ENCODE measurements around the gene ATP7A. TPM values are rescaled to one million over a fixed set of nuclear protein-coding genes. Genes with fewer than 3 reads are reported as not detected.
"Not testable (repeated sequence)": the region's sequence is repeated elsewhere in the genome, so short reads cannot be mapped to it uniquely, and the experiment has no call there.

ATP7A gene
- total RNA-seq, 2 experiments from 2014 or later, result 12.6 to 13.3 TPM

DNA sequence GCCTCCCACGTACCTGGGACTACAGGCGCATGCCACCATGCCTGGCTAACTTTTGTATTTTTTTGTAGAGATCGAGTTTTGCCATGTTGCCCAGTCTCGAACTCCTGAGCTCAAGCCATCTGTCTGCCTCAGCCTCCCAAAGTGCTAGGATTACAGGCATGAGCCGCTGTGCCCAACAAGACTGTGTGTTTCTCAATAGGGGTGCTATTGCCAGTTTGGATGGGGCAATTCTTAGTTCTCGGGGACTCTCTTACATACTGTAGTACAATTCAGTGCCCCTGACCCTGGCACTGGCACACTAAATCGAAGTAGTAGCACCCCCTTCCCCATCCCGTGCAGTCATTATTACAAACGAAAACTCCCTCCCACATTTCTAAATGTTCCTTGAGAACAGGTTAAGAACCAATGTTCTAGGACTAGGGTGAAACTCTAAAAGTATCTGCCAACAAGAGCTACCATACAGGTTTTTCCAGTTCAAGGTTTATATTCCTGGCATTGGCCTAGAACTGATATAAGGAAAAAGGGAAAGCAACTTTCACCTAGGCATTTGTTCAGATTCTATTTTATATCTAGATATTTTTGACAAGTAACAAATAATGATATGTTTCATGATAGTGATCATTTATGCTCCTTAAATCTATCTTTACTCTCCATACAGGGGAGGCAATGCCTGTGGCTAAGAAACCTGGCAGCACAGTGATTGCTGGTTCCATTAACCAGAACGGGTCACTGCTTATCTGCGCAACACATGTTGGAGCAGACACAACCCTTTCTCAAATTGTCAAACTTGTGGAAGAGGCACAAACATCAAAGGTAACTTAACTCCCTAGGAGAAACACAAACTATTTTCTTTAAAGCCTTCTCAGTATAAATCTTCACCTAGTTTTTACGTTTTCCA lies 109.3 kb downstream of the ATP7A start:
- Mint-ChIP-seq H3K36me3 (ENCODE audit: low read depth) (peaks cover 10% of the 10 kb centered on the region), H3K27me3 (no peaks in the 10 kb centered on the region), H3K4me1 (no peaks in the 10 kb centered on the region), H3K27ac (no peak overlapping the region), H3K4me3 (no peak overlapping the region), H3K9me3 (no peaks in the 10 kb centered on the region)
- POLR2A ChIA-PET, result no interaction called here
- no peak for DNase-seq
- CTCF ChIA-PET, result no interaction called here

DNA sequence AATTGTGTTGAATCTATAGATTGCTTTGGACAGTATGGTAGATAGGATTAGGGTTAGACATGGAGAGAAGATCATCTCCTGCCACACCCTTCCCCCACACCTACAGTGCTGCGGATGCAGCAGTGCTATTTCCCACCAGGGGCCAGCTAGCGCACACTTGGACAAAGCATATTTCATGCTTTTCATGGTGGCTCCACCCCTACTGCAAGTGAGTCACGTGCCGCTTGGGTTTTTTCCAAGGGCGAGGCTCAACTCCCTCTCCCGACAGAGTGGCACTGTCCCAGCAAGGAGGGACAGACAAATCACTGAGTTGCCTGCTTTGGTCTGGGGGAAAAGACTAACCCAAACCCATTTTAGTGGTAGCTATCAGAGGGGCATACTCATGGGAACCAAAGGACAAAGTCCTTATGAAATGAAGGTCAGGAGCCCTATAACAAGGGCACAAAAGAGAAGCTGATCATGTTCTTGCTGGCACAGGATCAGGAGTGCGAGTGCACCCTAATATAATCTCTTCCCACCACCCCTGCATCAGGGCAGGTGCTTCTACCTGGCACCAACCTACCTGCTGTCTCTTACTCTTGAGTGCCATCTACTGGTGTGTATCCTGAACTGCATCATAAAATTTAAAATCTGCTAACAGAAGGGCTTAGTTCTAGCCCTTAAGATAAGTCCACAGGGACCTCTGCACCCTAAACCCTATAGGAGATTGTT lies 114.0 kb downstream of the ATP7A start:
- CTCF ChIA-PET, result interaction anchor here (0.7 to 2.9 kb wide), 9 partner anchors 9 to 151 kb away, joined by 3 to 16 read pairs (median 4); partner anchors contain the start of genes ATP7A and COX7B
- Mint-ChIP-seq H3K27ac (no peak overlapping the region), H3K4me1 (no peaks in the 10 kb centered on the region), H3K4me3 (no peak overlapping the region), H3K9me3 (no peaks in the 10 kb centered on the region), H3K27me3 (no peaks in the 10 kb centered on the region), H3K36me3 (ENCODE audit: low read depth) (no peaks in the 10 kb centered on the region)
- POLR2A ChIA-PET, result interaction anchor here (0.9 to 1.3 kb wide), 2 partner anchors 114 to 125 kb away, joined by 3 to 6 read pairs; partner anchors contain the start of genes ATP7A and COX7B
- peak; percentile 16 for DNase-seq

DNA sequence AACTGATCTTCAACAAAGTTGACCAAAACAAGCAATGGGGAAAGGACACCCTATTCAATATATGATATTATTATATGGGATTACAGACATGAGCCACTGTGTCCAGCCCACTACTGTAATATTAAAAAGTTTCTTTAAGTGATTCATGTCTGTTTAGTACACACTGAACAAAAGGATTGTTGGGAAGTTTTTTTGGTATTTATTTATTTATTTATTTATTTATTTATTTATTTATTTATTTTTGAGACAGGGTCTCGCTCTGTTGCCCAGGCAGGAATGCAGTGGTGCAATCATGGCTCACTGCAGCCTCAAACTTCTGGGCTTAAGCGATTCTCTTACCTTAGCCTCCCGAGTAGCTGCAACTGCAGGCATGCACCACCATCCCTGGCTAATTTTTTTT lies 117.3 kb downstream of the ATP7A start:
- POLR2A ChIA-PET, result no interaction called here
- DNase-seq, result no peak
- H3K36me3 Mint-ChIP-seq (ENCODE audit: low read depth), result peaks cover 3% of the 10 kb centered on the region
- H3K4me1 Mint-ChIP-seq, result no peaks in the 10 kb centered on the region
- CTCF ChIA-PET, result no interaction called here
- H3K4me3 Mint-ChIP-seq, result no peak overlapping the region
- H3K9me3 Mint-ChIP-seq, result no peaks in the 10 kb centered on the region
- H3K27ac Mint-ChIP-seq, result no peak overlapping the region
- no peaks in the 10 kb centered on the region for H3K27me3 Mint-ChIP-seq

DNA sequence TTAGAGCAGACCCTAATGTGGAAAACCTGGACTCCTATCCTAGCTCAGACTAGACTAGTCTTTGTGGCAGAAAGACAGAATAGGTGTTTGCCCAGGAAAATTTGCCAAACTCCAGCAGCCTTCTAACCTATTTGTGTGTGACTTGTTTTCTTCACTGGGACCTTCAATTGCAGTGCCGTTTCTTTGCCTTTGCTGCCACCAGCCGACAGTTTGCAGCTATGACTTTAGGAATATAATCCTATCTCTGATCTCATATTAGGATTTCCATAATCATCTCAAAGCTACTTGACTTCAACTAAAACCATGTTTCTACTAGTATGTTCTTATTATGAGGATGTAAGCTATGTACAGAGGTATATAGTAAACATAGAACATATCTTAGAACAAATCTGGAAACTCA lies 119.2 kb downstream of the ATP7A start:
- Mint-ChIP-seq H3K36me3 (ENCODE audit: low read depth) (peaks cover 3% of the 10 kb centered on the region), H3K4me1 (no peaks in the 10 kb centered on the region), H3K27ac (no peak overlapping the region), H3K27me3 (no peaks in the 10 kb centered on the region), H3K4me3 (no peak overlapping the region), H3K9me3 (no peaks in the 10 kb centered on the region)
- CTCF ChIA-PET, result interaction anchor here (1.7 kb wide), 1 partner anchor 8 kb away, joined by 3 read pairs; no protein-coding TSS in a partner anchor
- POLR2A ChIA-PET, result no interaction called here
- peak; percentile 16 for DNase-seq

DNA sequence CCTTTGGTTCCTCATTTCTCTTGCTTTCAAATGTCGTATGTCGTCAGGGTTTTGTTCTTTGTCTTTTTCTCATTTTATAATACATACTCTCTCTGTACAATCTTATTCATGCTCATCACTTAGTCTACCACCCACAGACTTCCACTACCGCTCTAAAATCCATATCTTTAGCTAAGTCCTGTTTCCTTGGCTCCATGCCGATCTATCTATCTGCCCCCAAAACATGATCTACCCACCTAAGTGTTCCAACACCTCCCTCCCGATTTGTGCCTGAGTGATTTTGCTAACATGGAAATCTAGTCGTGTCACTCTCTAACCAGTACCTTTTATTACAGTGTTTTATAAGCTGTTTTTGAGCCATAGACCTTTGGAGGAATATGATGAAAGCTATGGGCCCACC lies 124.6 kb downstream of the ATP7A start:
- Mint-ChIP-seq H3K27me3 (no peaks in the 10 kb centered on the region), H3K9me3 (no peaks in the 10 kb centered on the region), H3K36me3 (ENCODE audit: low read depth) (peaks cover 13% of the 10 kb centered on the region), H3K4me1 (no peaks in the 10 kb centered on the region), H3K27ac (no peak overlapping the region), H3K4me3 (no peak overlapping the region)
- CTCF ChIA-PET, result no interaction called here
- POLR2A ChIA-PET, result no interaction called here
- no peak for DNase-seq

DNA sequence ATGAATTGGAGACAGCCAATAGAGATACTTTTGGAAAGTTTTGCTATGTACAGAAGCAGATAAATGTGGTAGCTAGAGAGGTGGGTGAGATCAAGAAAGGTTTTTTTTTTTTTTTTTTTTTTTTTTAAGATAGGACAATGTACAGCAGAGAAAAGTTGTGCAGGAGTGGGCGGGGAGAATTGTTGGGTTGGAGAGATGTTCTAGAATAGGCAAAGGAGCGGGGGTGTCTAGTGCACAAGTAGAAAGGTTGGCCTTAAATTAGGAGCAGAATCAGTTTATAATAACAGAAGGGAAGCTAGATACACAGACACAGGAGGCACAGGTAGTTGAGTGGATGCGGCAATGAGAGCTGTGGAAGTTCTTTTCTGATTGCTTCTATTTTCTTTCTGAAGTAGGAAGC lies 127.4 kb downstream of the ATP7A start:
- ChIA-PET POLR2A (no interaction called here), CTCF (interaction anchor here (0.8 kb wide), 1 partner anchor 9 kb away, joined by 3 read pairs; no protein-coding TSS in a partner anchor)

DNA sequence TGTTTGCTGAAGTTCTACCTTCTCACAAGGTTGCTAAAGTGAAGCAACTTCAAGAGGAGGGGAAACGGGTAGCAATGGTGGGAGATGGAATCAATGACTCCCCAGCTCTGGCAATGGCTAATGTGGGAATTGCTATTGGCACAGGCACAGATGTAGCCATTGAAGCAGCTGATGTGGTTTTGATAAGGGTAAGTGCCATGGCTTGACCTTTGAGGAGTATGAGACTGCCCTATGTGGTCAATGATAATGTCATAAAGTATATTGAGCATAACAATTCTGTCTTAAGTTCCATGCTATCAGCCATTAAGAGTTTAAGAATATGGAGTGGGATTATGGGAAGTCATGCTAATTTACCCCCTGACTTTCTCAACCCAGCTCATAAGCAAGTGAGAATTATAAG lies 132.1 kb downstream of the ATP7A start:
- POLR2A ChIA-PET, result no interaction called here
- H3K4me1 Mint-ChIP-seq, result no peaks in the 10 kb centered on the region
- no peaks in the 10 kb centered on the region for H3K9me3 Mint-ChIP-seq
- no peak overlapping the region for H3K4me3 Mint-ChIP-seq
- CTCF ChIA-PET, result no interaction called here
- DNase-seq, result no peak
- no peak overlapping the region for H3K27ac Mint-ChIP-seq
- peaks cover 10% of the 10 kb centered on the region for H3K36me3 Mint-ChIP-seq (ENCODE audit: low read depth)
- H3K27me3 Mint-ChIP-seq, result no peaks in the 10 kb centered on the region

More for the DNA sequence above, 127.4 kb downstream of the ATP7A start:
- H3K4me3 Mint-ChIP-seq, result no peak overlapping the region
- no peaks in the 10 kb centered on the region for H3K9me3 Mint-ChIP-seq
- H3K27me3 Mint-ChIP-seq, result no peaks in the 10 kb centered on the region
- H3K36me3 Mint-ChIP-seq (ENCODE audit: low read depth), result peaks cover 17% of the 10 kb centered on the region
- no peak overlapping the region for H3K27ac Mint-ChIP-seq
- no peak for DNase-seq
- no peaks in the 10 kb centered on the region for H3K4me1 Mint-ChIP-seq

DNA sequence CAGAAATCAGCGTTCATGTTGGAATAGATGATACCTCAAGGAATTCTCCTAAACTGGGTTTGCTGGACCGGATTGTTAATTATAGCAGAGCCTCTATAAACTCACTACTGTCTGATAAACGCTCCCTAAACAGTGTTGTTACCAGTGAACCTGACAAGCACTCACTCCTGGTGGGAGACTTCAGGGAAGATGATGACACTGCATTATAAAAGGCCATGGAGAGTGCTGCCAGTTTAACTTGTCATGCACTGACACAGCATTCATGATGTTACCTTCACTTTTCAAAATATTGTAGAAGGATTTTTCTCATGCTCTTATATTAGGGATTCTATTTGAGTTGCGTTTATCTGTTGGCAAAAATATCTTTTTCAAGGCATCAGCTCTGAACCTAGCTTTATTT lies 135.9 kb downstream of the ATP7A start:
- no peak overlapping the region for H3K4me3 Mint-ChIP-seq
- H3K36me3 Mint-ChIP-seq (ENCODE audit: low read depth), result peaks cover 6% of the 10 kb centered on the region
- no peaks in the 10 kb centered on the region for H3K4me1 Mint-ChIP-seq
- ChIA-PET CTCF (no interaction called here), POLR2A (no interaction called here)
- no peaks in the 10 kb centered on the region for H3K9me3 Mint-ChIP-seq
- H3K27me3 Mint-ChIP-seq, result no peaks in the 10 kb centered on the region
- no peak for DNase-seq
- no peak overlapping the region for H3K27ac Mint-ChIP-seq

DNA sequence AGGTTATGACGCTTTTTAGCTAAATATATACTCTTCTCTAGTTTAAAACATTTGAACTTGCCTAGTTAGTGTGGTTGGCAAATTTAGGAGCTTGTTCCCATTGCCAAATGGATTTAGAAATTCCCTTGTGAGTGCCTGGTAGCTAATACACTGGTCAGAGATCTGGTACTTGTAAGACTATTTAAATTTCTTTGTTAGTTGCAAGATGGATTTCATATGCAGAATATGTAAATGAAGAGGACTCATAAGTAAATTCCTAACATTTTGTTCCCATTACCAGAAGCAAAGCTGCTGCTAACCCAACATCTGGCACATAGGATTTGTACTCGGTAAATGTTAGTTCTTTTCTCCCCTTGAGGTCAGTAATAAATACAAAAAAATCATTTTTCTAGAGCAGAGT lies 137.6 kb downstream of the ATP7A start:
- Mint-ChIP-seq H3K36me3 (ENCODE audit: low read depth) (peaks cover 9% of the 10 kb centered on the region), H3K27me3 (no peaks in the 10 kb centered on the region), H3K4me1 (no peaks in the 10 kb centered on the region), H3K27ac (no peak overlapping the region), H3K4me3 (no peak overlapping the region), H3K9me3 (peaks cover 5% of the 10 kb centered on the region)
- ChIA-PET POLR2A (no interaction called here), CTCF (no interaction called here)
- no peak for DNase-seq

DNA sequence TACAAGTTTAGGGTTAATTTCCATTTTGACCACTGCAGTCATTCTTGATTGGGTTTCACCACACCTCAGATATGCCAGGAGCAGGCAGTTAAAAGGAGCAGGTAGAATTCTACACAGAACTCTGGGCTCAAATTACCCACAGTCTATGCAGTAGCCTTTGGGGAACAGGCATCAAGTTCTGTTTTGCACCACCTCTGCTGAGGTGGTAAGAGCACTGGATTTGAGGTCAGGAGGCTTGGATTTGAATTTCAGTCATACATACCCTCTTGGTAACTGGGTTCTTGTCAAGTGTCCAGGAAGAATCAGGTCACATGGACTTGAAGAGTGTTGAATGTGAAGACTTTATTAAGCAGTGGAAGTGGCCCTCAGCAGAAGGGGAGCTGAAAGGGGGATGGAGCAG lies 153.2 kb downstream of the ATP7A start:
- H3K27me3 Mint-ChIP-seq, result no peaks in the 10 kb centered on the region
- no peak overlapping the region for H3K27ac Mint-ChIP-seq
- CTCF ChIA-PET, result no interaction called here
- POLR2A ChIA-PET, result no interaction called here
- no peaks in the 10 kb centered on the region for H3K9me3 Mint-ChIP-seq
- no peak for DNase-seq
- H3K36me3 Mint-ChIP-seq (ENCODE audit: low read depth), result no peaks in the 10 kb centered on the region
- H3K4me1 Mint-ChIP-seq, result peaks cover 16% of the 10 kb centered on the region
- no peak overlapping the region for H3K4me3 Mint-ChIP-seq

DNA sequence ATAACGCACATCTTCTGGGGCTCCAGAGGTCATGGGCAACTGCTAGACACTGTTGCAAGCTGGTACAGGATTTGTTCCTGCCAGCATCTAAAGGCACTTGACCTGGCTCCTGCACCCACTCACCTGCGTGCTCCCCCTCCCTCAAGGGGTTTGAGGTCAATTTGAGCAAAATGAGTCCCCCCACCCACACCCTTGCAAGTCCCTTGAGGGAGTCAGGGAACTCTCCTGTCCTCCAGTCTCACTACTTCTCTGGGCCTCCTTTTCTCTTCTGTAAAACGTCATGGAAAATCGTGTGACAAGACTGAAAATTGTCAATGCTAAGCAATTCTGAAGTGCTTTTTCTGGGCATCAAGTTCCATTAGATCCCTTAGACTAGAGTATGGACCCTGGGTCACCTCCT lies 153.7 kb downstream of the ATP7A start:
- Mint-ChIP-seq H3K4me3 (no peak overlapping the region), H3K27ac (no peak overlapping the region), H3K4me1 (peaks cover 16% of the 10 kb centered on the region), H3K9me3 (peaks cover 2% of the 10 kb centered on the region), H3K36me3 (ENCODE audit: low read depth) (no peaks in the 10 kb centered on the region), H3K27me3 (no peaks in the 10 kb centered on the region)
- ChIA-PET CTCF (no interaction called here), POLR2A (no interaction called here)
- DNase-seq, result no peak

DNA sequence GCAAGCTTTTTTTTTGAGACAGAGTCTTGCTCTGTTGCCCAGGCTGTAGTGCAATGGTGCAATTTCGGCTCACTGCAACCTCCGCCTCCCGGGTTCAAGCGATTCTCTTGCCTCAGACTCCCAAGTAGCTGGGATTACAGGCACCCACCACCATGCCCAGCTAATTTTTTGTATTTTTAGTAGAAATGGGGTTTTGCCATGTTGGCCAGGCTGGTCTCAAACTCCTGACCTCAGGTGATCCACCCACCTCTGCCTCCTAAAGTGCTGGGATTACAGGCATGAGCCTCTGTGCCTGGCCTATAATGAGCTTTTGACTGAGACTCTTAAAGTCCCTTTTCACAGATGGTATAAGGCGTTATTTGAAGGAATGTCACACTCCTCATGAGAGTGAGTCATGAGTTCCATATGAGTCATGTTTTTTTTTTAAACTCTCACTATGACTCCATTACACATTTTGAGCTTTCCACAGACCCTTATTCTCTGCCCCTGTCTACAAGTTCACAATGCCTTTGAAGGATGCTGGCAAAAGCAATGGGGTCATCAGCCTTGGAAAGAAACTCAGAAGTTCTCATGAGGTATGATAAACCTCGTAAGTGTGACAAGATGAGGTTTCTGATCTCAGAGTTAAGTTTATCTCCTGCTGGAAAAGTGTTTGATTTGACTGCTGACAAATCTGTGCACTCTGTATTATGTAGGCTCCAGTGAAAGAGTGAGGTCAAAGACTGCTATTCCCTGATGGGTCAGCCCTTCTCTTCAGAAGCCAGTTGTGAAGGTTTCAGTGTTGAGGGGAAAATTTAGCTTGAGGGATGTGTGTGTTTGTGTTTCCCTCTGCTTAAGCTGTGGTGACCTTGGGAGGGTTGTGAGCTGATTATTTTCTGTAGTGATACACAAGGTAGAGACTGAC lies 154.5 kb downstream of the ATP7A start:
- H3K36me3 Mint-ChIP-seq (ENCODE audit: low read depth); H3K27me3 Mint-ChIP-seq; H3K9me3 Mint-ChIP-seq; H3K4me3 Mint-ChIP-seq; POLR2A ChIA-PET; CTCF ChIA-PET; DNase-seq: not testable (repeated sequence)
- peak overlapping the region; percentile 33 for H3K27ac Mint-ChIP-seq
- peaks cover 16% of the 10 kb centered on the region for H3K4me1 Mint-ChIP-seq

DNA sequence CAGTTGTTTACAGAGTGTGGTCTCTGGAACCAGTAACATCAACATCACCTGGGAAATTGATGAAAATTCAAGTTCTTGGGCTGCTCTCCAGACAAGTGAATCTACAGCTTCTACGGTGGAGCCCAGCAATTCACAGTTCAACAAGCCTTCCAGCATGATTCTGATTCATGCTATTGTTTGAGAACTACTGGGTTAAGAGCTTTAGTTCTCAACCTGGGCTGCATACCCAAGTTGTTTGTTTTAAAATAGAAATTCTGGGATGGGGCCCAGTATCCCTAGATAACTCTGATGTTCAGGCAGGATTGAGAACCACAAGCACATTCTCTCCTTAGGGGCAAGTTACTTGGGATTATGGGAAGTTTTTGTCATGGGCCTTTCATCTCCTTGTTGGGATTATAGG lies 155.6 kb downstream of the ATP7A start:
- CTCF ChIA-PET, result no interaction called here
- H3K4me1 Mint-ChIP-seq, result peaks cover 16% of the 10 kb centered on the region
- no peaks in the 10 kb centered on the region for H3K36me3 Mint-ChIP-seq (ENCODE audit: low read depth)
- H3K4me3 Mint-ChIP-seq, result no peak overlapping the region
- no peak overlapping the region for H3K27ac Mint-ChIP-seq
- H3K9me3 Mint-ChIP-seq, result peaks cover 2% of the 10 kb centered on the region
- no peak for DNase-seq
- POLR2A ChIA-PET, result no interaction called here
- no peaks in the 10 kb centered on the region for H3K27me3 Mint-ChIP-seq
